Measurements from ENCODE around the gene SIPA1. TPM values are rescaled to one million over a fixed set of nuclear protein-coding genes. Genes with fewer than 3 reads are reported as not detected.
A peak's percentile ranks its signal among the peaks of the same experiment; 100 is the strongest.
"Not testable (repeated sequence)": the region's sequence is repeated elsewhere in the genome, so short reads cannot be mapped to it uniquely, and the experiment has no call there.

Gene SIPA1
- total RNA-seq, 1 experiment from 2014 or later: 11.3 TPM

GRCh38 chr11:65658174-65659021, 20.5 kb downstream of the SIPA1 start:
- DNase-seq (ENCODE audit: low spot score): no peak

- no peak for DNase-seq (ENCODE audit: low spot score)
Measured at GRCh38 chr11:65660038-65660437, 22.1 kb downstream of the SIPA1 start.

- not testable (repeated sequence) for DNase-seq (ENCODE audit: low spot score)
Measured at GRCh38 chr11:65660908-65661307, 23.0 kb downstream of the SIPA1 start.

- DNase-seq (ENCODE audit: low spot score): no peak
Measured at GRCh38 chr11:65661599-65662246, 23.8 kb downstream of the SIPA1 start.

- no peak for DNase-seq (ENCODE audit: low spot score)
Measured at GRCh38 chr11:65662247-65662798, 24.4 kb downstream of the SIPA1 start.

GRCh38 chr11:65662799-65663638, 25.1 kb downstream of the SIPA1 start, which contains the start of gene RELA:
Gene RELA, minus strand, starts transcription at chr11:65662916. Its CDS starts 84 bp downstream, at chr11:65662832.
- DNase-seq (ENCODE audit: low spot score): peak; percentile 83

- no peak for DNase-seq (ENCODE audit: low spot score)
Measured at GRCh38 chr11:65663639-65664200, 25.8 kb downstream of the SIPA1 start.

GRCh38 chr11:65672180-65672860, 34.4 kb downstream of the SIPA1 start:
- DNase-seq (ENCODE audit: low spot score): no peak

- no peak for DNase-seq (ENCODE audit: low spot score)
Measured at GRCh38 chr11:65672982-65673381, 35.1 kb downstream of the SIPA1 start.

- no peak for DNase-seq (ENCODE audit: low spot score)
Measured at GRCh38 chr11:65680192-65680743, 42.4 kb downstream of the SIPA1 start.

- DNase-seq (ENCODE audit: low spot score): not testable (repeated sequence)
Measured at GRCh38 chr11:65683480-65683879, 45.6 kb downstream of the SIPA1 start.

GRCh38 chr11:65685981-65686380, 48.1 kb downstream of the SIPA1 start:
- no peak for DNase-seq (ENCODE audit: low spot score)

- DNase-seq (ENCODE audit: low spot score): not testable (repeated sequence)
Measured at GRCh38 chr11:65691847-65692246, 53.9 kb downstream of the SIPA1 start.

- no peak for DNase-seq (ENCODE audit: low spot score)
Measured at GRCh38 chr11:65692367-65692766, 54.5 kb downstream of the SIPA1 start.

- DNase-seq (ENCODE audit: low spot score): peak; percentile 69
Measured at GRCh38 chr11:65695459-65696241, 57.7 kb downstream of the SIPA1 start.

GRCh38 chr11:65696802-65697552, 59.1 kb downstream of the SIPA1 start:
- DNase-seq (ENCODE audit: low spot score): no peak

GRCh38 chr11:65698205-65698604, 60.3 kb downstream of the SIPA1 start:
- DNase-seq (ENCODE audit: low spot score): no peak

- DNase-seq (ENCODE audit: low spot score): no peak
Measured at GRCh38 chr11:65699306-65699705, 61.4 kb downstream of the SIPA1 start.

GRCh38 chr11:65700399-65700798, 62.5 kb downstream of the SIPA1 start:
- no peak for DNase-seq (ENCODE audit: low spot score)
